HG02852 (cell line): ENCODE measurements around the gene SYDE1.
"Not testable (repeated sequence)": the region's sequence is repeated elsewhere in the genome, so short reads cannot be mapped to it uniquely, and the experiment has no call there.

Source experiments
- ATAC-seq: cut with Tn5 transposase; IDR thresholded peaks from one replicate; pipeline ENCODE4 v1.9.1; 2021; ENCODE audit warnings: mild to moderate bottlenecking, moderate library complexity; ENCODE audit not compliant: unreplicated experiment

SYDE1 gene, protein sequence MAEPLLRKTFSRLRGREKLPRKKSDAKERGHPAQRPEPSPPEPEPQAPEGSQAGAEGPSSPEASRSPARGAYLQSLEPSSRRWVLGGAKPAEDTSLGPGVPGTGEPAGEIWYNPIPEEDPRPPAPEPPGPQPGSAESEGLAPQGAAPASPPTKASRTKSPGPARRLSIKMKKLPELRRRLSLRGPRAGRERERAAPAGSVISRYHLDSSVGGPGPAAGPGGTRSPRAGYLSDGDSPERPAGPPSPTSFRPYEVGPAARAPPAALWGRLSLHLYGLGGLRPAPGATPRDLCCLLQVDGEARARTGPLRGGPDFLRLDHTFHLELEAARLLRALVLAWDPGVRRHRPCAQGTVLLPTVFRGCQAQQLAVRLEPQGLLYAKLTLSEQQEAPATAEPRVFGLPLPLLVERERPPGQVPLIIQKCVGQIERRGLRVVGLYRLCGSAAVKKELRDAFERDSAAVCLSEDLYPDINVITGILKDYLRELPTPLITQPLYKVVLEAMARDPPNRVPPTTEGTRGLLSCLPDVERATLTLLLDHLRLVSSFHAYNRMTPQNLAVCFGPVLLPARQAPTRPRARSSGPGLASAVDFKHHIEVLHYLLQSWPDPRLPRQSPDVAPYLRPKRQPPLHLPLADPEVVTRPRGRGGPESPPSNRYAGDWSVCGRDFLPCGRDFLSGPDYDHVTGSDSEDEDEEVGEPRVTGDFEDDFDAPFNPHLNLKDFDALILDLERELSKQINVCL

DNA sequence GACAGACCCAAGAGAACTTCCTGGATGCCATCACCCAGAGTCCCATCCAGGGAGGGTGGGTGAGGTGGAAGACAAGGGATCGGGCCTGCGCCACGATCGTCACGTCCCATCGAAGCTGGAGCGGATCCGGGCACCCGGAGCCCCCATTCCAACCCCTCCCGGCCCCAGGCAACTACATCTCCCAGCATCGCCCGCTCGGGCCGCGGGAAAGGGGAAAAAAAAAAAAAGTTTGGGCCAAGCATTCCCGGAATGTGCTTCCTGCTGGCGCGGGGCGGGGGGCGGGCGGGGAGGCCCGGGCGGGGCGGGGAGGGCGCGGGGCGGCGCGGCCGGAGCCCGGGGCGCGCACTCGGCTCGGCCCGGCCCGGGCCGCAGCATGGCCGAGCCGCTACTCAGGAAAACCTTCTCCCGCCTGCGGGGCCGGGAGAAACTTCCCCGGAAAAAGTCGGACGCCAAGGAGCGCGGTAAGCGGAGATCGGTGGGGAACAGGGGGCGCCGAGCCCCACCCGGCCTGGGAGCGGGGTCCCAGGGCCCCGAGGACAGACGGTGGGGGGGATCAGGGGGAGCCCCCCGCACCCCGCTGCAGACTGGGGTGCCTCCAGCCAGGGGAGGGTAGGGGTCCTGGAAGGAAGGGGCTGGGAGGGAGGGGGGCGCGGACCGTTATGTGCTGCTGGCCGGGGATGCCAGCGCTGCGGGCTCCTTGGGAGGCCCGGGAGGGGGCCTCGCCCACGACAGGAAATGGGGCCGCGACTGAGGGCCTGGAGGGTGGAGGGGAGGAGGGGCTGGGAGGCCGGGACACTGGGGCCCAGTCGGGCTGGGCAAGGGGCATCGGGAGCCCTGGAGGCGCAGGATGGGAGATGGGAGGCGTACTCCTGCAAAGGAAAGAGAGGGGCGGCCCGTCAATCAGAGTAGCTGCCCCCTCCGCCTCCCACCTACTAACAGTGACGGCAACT lies at the start of gene SYDE1:
Gene SYDE1 (plus strand): TSS at position 341 of the 950 bp plus-strand sequence. CDS start 33 bp downstream, at position 374.
- no peak for ATAC-seq

DNA sequence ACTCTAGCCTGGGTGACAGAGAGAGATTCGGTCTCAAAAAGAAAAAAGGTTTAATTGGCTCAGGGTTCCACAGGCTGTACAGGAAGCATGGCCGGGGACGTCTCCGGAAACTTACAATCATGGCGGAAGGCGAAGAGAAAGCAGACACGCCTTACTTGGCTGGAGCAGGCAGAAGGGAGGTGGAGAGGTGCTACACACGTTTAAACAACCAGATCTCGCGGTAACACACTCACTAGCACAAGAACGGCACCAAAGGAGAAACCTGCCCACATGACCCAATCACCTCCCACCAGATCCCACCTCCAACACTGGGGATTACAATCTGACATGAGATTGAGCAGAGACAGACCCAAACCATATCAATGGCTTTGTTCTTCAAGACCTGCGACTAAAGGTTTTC lies 45.2 kb upstream of the SYDE1 start:
- no peak for ATAC-seq

DNA sequence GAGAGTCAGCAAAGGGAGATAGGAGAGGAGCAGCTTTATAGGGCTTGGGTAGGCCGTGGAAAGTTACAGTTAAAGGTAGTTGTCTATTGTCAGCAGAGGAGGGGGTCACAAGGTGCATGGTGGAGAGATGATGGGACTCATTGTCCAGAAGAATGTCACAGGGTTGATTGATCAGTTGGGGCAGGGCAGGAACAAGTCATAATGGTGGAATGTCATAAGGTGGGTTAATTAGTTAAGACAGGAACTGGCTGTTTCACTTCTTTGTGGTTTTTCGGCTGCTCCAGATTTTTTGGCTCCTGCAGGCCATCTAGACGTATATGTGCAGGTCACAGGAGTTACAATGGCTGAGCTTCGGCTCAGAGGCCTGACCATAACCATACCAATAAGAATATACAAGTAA lies 36.8 kb upstream of the SYDE1 start:
- not testable (repeated sequence) for ATAC-seq

DNA sequence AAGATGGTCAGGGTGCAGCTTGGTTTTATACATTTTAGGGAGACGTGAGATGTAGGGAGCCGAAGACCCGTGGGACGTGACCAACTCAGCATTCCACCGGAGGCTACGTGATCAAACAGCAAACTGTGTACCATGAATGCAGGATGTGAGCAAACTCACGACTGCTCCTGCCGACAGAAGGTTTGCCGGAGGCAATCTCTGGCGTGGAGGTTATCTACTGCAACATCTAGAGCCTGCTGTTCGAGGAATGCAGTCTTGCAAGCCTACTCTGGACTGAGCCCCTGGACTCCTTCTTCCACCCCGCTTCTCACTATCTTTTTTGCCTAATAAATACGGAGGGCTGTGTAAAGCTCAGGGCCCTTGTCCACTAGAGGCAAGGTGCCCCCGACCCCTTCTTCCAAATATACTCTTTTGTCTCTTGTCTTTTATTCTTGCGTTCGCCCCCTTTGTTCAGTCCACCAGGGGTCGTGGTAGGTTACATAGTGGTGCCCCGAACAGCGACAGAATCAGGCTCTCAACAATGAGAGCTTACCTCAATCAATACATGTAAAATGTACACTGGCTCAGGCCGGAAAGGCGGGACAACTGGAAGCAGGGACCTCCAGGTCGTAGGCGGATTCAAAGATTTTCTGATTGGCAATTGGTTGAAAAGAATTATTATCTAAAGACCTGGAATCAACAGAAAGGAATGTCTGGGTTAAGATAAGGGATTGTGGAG lies 34.1 kb upstream of the SYDE1 start:
- no peak for ATAC-seq

DNA sequence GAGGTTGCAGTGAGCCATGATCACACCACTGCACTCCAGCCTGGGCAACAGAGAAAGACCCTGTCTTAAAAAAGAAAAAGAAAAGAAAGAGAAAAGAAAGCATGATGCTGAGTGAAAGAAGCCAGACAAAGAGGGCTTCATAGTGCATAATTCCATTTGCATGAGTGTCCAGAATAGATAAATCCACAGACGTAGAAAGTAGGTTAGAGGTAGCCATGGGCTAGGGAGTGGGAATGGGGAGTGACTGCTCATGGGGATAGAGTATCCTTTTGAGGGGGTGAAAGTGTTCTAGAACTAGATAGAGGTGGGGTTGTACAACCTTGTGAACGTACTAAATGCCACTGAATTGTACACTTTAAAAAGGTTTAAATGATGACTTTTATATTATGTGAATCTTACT lies 32.8 kb upstream of the SYDE1 start:
- ATAC-seq, result no peak

DNA sequence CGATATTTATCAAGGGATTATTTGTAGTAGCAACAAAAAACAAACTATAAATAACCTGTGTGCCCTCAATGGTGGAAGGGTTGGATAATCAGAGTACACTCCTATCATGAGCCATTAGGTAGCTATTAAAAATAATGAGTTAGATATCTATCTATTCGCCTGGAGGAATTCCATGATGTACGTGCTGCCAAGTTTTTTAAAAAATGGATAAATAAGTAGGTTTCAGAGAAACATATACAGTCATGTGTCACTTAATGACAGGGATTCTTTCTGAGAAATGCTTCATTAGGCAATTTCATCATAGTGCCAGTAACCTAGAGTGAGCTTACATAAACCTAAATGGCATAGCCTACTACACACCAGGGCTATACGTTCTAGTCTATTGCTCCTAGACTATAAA lies 31.4 kb upstream of the SYDE1 start:
- no peak for ATAC-seq

DNA sequence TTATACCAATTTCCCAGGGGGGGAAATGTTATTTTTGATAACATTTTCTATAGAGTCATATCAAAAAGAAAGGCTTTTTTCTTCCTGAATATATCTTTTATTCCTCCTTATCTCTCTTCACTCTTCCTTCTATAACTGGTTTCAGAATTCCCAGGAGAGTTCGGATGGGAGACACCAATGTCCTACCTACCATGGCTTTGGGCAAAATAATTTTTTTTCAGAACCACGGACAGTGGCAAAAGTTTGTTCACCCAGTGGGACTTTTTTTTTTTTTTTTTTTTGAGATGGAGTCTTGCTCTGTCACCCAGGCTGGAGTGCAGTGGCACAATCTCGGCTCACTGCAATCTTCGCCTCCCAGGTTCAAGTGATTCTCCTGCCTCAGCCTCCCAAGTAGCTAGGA lies 27.2 kb upstream of the SYDE1 start:
- ATAC-seq, result not testable (repeated sequence)

DNA sequence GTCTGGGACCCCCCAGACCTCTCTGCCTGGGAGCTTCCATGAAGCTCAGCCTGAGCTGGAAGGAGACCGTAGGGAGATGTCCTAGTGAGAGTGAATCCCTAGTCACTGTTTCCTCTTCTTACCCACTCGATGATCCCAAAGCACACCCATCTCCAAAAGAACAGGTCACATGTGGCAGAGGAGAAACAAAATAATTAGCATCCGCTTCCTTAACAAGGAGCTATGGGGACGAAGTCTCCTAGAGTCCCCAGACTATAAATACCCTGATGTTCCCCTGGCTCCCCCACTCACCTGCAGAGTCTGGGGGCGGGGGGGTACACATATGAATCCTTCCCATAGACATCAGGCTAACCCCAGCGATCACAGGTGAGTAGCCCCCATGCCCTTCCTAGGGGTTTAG lies 25.3 kb upstream of the SYDE1 start, which contains the start of gene OR1I1:
Gene OR1I1 (plus strand): TSS at position 301 of the 400 bp plus-strand sequence. CDS start 4,855 bp downstream, outside the sequence.
- ATAC-seq, result no peak

DNA sequence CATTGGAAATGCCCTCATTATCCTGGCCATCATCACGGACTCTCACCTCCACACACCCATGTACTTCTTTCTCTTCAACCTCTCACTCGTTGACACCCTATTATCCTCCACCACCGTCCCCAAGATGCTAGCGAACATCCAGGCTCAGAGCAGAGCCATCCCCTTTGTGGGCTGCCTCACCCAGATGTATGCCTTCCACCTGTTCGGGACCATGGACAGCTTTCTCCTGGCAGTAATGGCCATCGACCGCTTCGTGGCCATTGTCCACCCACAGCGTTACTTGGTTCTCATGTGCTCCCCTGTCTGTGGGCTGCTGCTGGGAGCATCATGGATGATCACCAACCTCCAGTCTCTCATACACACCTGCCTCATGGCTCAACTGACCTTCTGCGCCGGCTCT lies 20.0 kb upstream of the SYDE1 start:
- no peak for ATAC-seq

DNA sequence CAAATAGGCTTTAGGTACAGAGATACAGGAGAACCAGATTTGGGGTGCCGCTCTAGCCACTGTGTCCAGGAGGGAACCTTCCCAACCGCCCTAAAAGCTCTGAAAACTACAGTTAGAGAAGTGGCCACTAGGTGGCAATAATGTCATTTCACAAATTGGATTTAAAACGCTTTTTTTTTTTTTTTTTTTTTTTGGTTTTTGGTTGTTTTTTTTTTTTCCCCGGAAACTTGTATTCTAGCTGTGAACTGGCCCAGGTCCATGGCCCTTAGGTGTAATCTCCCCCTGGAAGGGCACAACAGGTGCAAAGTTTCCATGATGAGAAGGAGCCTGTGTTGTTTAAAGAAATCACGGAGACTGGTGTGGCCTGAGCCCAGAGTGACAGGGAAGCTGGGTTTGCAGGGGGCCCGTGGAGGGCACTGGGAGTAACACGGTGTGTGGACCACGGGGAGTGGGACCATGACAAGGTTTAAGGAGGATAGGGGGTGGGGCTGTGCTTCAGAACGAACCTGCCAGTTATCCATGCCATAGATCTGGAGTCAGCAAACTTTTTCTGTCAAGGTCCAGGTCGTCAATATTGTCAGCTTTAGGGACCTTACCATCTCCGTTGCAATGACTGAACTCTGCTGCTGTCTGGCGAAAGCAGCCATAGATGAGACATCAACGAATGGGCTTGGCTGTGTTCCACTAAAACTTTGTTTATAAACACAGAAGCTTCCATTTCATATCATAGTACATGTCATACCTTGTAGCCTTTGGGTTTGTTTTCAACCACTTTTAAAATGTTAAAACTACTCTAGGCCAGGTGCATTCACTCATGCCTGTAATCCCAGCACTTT lies 15.1 kb upstream of the SYDE1 start:
- no peak for ATAC-seq

DNA sequence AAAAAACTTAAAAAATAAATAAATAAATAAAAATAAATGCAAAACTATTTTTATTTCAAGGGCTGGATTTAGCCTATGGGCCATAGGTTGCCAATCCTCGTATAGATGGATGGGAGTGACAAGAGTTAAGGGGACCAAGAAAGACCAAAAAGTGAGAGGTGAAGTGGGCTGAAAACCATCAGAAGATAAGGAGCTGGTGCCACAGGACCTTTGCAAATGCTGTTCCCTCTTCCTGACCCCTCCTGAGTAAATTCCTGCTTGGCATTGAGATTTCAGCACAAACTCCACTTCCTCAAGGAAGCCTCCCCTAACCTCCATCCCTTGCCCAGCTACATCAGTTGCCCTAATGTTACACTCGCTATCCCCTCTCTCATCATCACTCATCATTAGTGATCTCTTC lies 14.2 kb upstream of the SYDE1 start:
- no peak for ATAC-seq

DNA sequence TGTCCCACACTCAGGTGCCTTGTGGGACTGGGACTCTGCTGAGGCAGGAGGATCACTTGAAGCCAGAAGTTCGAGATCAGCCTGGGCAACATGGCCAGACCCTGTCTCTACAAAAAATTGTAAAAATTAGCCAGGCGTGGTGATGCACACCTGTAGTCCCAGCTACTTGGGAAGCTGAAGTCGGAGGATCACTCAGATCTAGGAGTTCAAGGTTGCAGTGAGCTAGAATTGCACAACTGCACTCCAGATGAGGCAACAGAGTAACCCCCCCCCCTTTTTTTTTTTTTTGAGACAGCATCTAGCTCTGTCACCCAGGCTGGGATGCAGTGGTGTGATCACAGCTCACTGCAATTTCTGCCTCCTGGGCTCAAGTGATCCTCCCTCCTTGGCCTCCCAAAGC lies 11.0 kb upstream of the SYDE1 start:
- no peak for ATAC-seq

DNA sequence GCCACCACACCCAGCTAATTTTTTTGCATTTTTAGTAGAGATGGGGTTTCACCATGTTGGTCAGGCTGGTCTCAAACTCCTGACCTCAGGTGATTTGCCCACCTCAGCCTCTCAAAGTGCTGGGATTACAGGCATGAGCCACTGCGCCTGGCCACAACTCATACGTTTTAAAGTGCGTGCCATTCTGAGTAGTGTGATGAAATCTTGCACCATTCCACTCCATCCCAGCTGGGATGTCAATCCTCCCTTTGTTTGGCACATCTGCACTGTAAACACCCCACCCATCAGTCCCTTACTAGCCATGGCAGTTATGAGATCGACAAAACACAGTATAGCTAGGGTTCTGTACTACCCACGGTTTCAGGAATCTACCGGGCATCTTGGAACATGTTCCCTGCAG lies 9.2 kb upstream of the SYDE1 start:
- ATAC-seq, result not testable (repeated sequence)

DNA sequence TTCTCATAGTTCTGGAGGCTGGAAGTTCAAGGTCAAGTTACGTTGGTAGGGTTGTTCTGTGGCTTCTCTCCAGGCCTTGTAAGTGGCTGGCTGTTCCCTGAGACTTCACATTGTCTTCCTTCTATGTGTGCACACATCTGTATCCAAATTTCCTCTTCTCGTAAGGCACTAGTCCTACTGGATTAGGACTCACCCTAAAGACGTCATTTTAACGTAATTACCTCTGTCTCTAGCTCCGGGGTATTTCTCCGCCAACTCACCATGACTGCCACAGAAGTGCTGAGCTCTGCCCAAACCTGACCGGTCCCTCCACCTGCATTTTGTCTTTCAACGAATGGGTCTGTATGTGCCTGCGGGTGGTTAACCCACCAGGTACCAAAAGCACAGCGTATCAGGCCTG lies 8.7 kb upstream of the SYDE1 start:
- ATAC-seq, result no peak

DNA sequence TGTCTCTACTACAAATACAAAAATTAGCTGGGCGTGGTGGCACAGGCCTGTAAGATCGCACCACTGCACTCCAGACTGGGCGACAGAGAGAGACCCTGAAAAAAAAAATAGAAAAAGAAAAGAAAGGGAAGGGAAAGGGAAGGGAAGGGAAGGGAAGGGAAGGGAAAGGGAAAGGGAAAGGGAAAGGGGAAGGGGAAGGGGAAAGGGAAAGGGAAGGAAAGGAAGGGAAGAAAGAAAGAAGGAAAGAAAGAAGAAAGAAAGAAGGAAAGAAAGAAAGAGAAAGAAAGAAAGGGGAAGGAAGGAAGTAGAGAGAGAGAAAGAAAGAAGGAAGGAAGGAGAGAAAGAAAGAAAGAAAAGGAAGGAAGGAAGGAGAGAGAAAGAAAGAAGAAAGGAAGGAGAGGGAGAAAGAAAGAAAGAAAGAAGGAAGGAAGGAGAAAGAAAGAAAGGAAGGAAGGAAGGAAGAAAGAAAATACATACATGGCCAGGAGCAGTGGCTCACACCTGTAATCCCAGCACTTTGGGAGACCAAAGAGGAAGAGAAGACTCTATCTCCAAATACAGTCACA lies 8.1 kb upstream of the SYDE1 start:
- ATAC-seq, result no peak

DNA sequence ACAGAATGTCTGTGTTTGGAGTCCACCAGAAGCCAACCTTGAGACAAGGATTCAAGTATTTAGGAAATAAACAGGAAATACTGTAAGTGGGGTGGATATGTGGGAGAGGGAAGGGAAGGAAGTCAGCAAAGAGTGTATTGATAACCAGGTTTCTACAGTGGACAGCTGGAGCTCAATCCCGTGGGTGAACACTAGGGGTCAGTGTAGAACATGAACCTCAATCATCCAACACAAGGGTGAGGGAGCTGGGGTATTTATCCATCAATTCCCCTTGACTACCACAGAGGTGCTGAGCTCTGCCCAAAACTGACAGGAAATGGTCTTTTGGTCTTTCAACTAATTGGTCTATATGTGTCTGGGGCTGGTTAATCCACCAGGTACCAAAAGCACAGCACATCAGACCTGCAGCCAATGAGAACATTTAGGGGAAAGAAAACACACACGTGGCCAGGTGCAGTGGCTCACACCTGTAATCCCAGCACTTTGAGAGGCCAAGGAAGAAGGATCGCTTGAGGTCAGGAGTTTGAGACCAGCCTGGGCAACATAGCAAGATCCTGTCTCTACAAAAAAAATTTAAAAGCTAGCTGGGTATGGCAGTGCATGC lies 5.6 kb upstream of the SYDE1 start:
- ATAC-seq, result no peak

DNA sequence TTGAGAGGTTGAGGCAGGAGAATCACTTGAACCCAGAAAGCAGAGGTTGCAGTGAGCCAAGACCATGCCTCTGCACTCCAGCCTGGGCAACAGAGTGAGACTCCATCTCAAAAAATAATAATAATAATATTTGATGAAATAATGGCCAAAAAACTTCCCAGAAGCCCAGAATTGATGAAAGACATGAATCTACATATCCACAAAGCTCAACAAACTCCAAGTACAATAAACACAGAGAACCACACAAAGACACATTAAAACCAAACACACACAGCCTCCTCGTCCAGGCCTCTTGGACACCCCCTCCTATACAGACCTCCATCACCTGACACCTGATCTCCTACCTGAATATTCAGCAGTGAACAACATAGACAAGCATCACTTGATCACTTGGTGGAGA lies 3.2 kb upstream of the SYDE1 start:
- no peak for ATAC-seq

DNA sequence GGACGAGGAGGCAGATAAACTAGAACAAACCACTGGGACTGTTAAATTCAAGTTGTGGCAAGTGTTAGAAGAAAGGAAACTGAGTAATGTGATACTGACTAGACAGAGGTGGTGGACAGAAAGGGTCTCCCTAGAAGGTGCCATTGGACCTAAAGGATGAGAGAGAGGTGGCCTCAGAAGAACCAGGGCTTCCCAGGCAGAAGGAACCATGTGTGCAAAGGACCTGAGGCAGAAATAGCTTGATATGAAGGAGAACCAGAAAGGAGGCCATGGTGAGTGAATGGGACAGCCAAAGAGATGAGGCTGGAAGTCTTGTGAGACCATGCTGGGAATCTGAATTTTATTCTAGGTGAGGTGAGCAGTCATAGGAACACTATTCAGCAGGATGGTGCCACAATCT lies 2.8 kb upstream of the SYDE1 start:
- ATAC-seq, result no peak

DNA sequence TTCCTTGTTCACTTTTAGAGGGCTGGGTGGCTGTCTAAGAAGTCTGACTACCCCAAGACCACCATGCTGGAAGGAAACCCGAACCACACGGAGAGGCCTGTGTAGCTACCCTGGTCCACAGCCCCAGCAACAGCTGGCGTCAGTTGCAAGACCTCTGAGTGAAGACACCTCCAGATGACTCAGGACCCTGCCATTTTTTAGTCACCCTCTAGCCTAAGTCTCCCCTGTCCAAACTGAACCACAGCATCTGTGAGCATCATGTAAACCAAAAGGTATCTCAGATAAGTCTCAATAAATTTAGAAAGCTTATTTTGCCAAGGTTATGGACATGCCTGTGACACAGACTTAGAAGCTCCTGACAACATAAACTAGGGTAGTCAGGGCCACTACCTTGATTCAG lies 2.2 kb upstream of the SYDE1 start:
- ATAC-seq, result no peak
